Astrocyte of the cerebellum (primary cell): ENCODE results near the gene OR8G5.

Experiments
- DNase-seq: peaks from one replicate; pipeline ENCODE4 v3.0.0-alpha.2; 2011; ENCODE audit warnings: low read depth
- H3K4me3 ChIP-seq: 2 replicates; pipeline ENCODE4 v1.5.1; 2011; ENCODE audit warnings: mild to moderate bottlenecking, low read depth, low read length, moderate library complexity
- in situ Hi-C: cut with HindIII; loops from 2 replicates; pipeline ENCODE4 v1.10.0; 2017; ENCODE audit warnings: low sequenced_read_pairs
- TF ChIP-seq, protein P1 (sequence below): IDR thresholded peaks from 2 replicates; pipeline ENCODE4 v1.5.1; 2012; ENCODE audit warnings: low read length, low read depth, moderate library complexity, mild to moderate bottlenecking; ENCODE audit errors: missing control alignments

The OR8G5 gene, protein sequence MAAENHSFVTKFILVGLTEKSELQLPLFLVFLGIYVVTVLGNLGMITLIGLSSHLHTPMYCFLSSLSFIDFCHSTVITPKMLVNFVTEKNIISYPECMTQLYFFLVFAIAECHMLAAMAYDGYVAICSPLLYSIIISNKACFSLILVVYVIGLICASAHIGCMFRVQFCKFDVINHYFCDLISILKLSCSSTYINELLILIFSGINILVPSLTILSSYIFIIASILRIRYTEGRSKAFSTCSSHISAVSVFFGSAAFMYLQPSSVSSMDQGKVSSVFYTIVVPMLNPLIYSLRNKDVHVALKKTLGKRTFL

DNA sequence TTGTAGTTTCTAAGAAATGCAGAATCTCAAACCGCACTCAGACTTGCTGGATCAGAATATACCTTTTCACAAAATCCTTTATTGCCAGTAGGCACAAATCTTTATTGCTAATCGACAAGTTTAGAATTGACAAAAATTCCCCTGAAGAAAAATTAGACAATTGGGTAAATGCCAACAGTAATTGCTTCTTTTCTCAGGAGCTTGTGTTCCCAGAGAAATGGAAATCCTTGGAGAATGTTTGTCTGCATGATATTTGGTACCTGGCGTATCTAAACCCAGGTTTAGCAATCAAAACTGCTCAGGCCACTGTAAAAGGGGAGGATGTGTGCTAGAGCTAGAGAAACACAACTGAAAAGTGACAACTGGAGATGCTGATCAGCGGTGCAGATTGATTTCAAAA is at the start of gene OR8G5:
Gene OR8G5, plus strand, starts transcription at position 301 of the 400 bp plus-strand sequence. CDS start 8,556 bp downstream, outside the sequence.
- no peak within 1 kb of the TSS for H3K4me3 ChIP-seq
- DNase-seq, result no peak
- TF ChIP-seq, protein P1, sequence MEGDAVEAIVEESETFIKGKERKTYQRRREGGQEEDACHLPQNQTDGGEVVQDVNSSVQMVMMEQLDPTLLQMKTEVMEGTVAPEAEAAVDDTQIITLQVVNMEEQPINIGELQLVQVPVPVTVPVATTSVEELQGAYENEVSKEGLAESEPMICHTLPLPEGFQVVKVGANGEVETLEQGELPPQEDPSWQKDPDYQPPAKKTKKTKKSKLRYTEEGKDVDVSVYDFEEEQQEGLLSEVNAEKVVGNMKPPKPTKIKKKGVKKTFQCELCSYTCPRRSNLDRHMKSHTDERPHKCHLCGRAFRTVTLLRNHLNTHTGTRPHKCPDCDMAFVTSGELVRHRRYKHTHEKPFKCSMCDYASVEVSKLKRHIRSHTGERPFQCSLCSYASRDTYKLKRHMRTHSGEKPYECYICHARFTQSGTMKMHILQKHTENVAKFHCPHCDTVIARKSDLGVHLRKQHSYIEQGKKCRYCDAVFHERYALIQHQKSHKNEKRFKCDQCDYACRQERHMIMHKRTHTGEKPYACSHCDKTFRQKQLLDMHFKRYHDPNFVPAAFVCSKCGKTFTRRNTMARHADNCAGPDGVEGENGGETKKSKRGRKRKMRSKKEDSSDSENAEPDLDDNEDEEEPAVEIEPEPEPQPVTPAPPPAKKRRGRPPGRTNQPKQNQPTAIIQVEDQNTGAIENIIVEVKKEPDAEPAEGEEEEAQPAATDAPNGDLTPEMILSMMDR, result no peak
- in situ Hi-C loops, result no loop called here

DNA sequence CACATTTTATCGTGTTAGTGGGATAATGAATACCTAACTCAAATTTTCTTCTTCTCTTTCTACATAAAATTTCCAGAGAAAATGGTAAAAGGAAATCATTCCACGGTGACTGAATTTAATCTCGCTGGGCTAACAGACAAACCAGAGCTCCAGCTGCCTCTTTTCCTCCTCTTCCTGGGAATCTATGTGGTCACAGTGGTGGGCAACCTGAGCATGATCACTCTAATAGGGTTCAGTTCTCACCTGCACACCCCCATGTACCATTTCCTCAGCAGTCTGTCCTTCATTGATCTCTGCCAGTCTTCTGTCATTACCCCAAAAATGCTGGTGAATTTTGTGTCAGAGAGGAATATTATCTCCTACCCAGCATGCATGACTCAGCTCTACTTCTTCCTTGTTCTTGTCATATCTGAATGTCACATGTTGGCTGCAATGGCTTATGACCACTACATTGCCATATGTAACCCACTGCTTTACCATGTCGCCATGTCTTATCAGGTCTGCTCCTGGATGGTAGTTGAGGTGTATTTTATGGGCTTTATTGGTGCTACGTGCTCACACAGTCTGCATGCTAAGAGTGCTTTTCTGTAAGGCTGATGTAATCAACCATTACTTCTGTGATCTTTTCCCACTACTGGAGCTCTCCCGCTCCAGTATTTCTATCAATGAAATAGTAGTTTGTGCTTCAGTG is 48.9 kb upstream of the OR8G5 start:
- in situ Hi-C loops, result no loop called here
- DNase-seq, result no peak
- TF ChIP-seq, protein P1, result no peak
- H3K4me3 ChIP-seq, result no peak overlapping the region

DNA sequence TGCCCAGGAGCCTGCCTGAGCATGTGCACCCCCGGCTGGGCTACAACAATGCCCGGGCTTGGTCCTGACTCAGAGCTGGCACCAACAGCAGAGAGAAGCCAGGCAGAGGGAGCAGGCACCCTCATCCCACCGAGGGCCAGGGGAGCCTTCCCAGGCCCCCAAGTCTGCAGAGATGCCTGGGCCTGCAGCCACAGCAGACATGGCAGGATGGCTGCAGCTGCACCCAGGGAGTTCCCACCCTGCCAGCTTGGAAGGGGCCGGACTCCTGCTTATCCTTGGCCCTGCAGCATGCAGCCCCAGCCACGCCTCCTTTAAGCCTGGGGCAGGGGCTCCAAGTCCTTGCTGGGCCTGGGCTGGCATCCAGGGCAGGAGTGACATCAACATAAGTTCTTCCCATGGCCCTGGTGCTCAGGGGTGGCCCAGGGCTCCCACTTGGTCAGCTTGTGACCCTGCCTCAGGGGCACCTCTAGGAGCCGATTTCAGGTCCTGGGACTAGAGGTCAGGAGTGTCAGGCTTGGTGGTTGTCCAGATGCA is 46.3 kb upstream of the OR8G5 start:
- H3K4me3 ChIP-seq, result no peak overlapping the region
- DNase-seq, result no peak
- TF ChIP-seq, protein P1, result no peak
- in situ Hi-C loops, result no loop called here

DNA sequence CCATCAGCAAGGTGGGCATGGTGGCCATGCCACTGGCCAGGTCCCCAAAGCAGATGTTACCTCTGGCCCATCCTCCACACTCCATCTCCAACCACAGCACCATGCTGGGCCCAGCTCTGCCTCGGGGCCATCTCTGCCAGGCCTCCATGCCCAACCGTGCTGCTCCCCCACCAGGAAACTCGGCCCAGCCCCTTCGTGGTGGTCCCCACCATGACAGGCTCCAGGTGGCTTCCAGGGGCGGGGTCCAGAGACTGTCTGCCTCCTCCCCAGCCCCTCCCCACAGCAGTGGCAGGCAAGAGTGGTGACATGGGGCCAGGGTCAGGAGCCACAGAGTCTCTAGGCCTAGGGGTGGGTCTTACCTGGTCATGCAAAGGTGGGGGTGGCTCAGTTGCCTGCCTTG is 45.8 kb upstream of the OR8G5 start:
- no peak for DNase-seq
- H3K4me3 ChIP-seq, result no peak overlapping the region
- TF ChIP-seq, protein P1, result no peak
- in situ Hi-C loops, result no loop called here

DNA sequence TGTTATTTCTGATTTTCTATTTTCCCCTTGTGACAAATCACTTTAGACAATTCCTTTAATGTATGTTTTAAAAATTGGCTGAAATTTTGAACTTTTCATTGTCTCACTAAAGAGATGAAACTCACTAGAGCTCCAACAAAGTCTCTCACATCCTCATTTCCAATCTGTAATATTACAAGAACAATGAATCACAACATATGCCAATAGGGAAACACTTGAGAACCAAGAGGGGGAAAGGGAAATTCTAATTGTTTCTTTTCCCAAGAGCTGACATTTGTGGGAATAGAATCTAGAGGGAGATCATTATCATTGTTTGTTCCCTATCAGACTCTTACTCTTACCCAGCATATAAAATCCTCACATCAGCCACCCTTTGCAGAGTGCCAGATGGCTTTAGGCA is 44.9 kb upstream of the OR8G5 start:
- H3K4me3 ChIP-seq, result no peak overlapping the region
- in situ Hi-C loops, result no loop called here
- TF ChIP-seq, protein P1, result no peak
- no peak for DNase-seq

DNA sequence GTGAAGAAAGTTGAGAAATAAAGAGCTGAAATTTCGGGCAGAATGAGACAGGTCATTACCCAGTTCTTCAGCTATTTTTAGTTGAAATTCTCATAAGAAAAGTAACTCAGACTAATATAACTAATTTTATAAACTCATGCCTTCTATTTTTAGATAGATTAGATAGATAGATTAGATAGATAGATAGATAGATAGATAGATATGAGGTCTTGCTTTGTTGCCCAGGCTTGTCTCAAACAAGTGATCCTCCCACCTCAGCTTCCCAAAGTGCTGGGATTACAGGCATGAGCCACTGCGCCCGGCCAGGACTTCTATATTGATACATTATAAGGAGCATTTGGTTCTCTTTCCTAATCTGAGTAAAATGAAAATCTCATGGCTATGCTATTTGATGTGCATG is 42.1 kb upstream of the OR8G5 start:
- TF ChIP-seq, protein P1, result no peak
- no peak overlapping the region for H3K4me3 ChIP-seq
- in situ Hi-C loops, result no loop called here
- DNase-seq, result no peak
